Chondrocyte (in vitro differentiated cells): Measurements from ENCODE around the gene FAM13A. TPM values are rescaled to one million over a fixed set of nuclear protein-coding genes. Genes with fewer than 3 reads are reported as not detected.

Experiments used
- DNase-seq: peaks from one replicate; pipeline ENCODE4 v3.0.0; 2021; ENCODE audit warnings: mixed read lengths, low spot score
- H3K27ac Mint-ChIP-seq: one replicate; pipeline ENCODE4 v1.8.0; 2021; ENCODE audit warnings: mild to moderate bottlenecking, moderate library complexity, mixed read lengths; ENCODE audit not compliant: unreplicated experiment
- H3K27me3 Mint-ChIP-seq: 2 replicates; pipeline ENCODE4 v1.8.0; 2021; ENCODE audit warnings: low read depth, mixed read lengths
- H3K36me3 Mint-ChIP-seq: 2 replicates; pipeline ENCODE4 v1.8.0; 2021; ENCODE audit warnings: low read depth, mixed read lengths
- H3K4me1 Mint-ChIP-seq: 2 replicates; pipeline ENCODE4 v1.8.0; 2021; ENCODE audit warnings: low read depth, mild to moderate bottlenecking, mixed read lengths
- H3K4me3 Mint-ChIP-seq: one replicate; pipeline ENCODE4 v1.8.0; 2021; ENCODE audit warnings: mild to moderate bottlenecking, moderate library complexity, mixed read lengths; ENCODE audit not compliant: unreplicated experiment
- H3K9me3 Mint-ChIP-seq: 2 replicates; pipeline ENCODE4 v1.8.0; 2021; ENCODE audit warnings: low read depth, mixed read lengths
- CTCF ChIP-seq: fragments of 200-600 bp; sonication (generic); IDR thresholded peaks from 2 replicates; pipeline ENCODE4 v1.5.0; 2021; ENCODE audit warnings: antibody characterized with exemption, mild to moderate bottlenecking, moderate library complexity
- total RNA-seq: library from RNA; stranded (reverse); gene quantifications from 3 replicates; pipeline ENCODE4 v1.2.1, GENCODE V29; 2021

FAM13A gene
- total RNA-seq, 1 donor from 2014 or later = 10.5 TPM

- Mint-ChIP-seq H3K4me3 (no peak overlapping the region), H3K36me3 (peaks cover 2% of the 10 kb centered on the region), H3K27ac (no peak overlapping the region), H3K4me1 (peaks cover 23% of the 10 kb centered on the region), H3K9me3 (no peaks in the 10 kb centered on the region), H3K27me3 (no peaks in the 10 kb centered on the region)
- no peak for TF ChIP-seq CTCF
- DNase-seq = no peak
Measured at GRCh38 chr4:88816360-88816759, 240.6 kb downstream of the FAM13A start.

- Mint-ChIP-seq H3K4me1 (peaks cover 14% of the 10 kb centered on the region), H3K4me3 (no peak overlapping the region), H3K27me3 (no peaks in the 10 kb centered on the region), H3K9me3 (no peaks in the 10 kb centered on the region), H3K36me3 (peaks cover 2% of the 10 kb centered on the region), H3K27ac (no peak overlapping the region)
- DNase-seq = no peak
- no peak for TF ChIP-seq CTCF
Measured at GRCh38 chr4:88814043-88814617, 242.9 kb downstream of the FAM13A start.

GRCh38 chr4:88813013-88813412 lies 244.0 kb downstream of the FAM13A start:
- DNase-seq = no peak
- Mint-ChIP-seq H3K27me3 (no peaks in the 10 kb centered on the region), H3K9me3 (no peaks in the 10 kb centered on the region), H3K27ac (no peak overlapping the region), H3K4me3 (no peak overlapping the region), H3K4me1 (peaks cover 7% of the 10 kb centered on the region), H3K36me3 (peaks cover 2% of the 10 kb centered on the region)
- no peak for TF ChIP-seq CTCF

GRCh38 chr4:88812420-88812819 lies 244.6 kb downstream of the FAM13A start:
- Mint-ChIP-seq H3K9me3 (no peaks in the 10 kb centered on the region), H3K36me3 (peaks cover 2% of the 10 kb centered on the region), H3K4me3 (no peak overlapping the region), H3K4me1 (peaks cover 7% of the 10 kb centered on the region), H3K27ac (no peak overlapping the region), H3K27me3 (no peaks in the 10 kb centered on the region)
- DNase-seq = no peak
- no peak for TF ChIP-seq CTCF

- H3K9me3 Mint-ChIP-seq = no peaks in the 10 kb centered on the region
- H3K4me1 Mint-ChIP-seq = peaks cover 7% of the 10 kb centered on the region
- DNase-seq = no peak
- TF ChIP-seq CTCF = no peak
- peaks cover 2% of the 10 kb centered on the region for H3K36me3 Mint-ChIP-seq
- H3K27ac Mint-ChIP-seq = no peak overlapping the region
- H3K4me3 Mint-ChIP-seq = no peak overlapping the region
- no peaks in the 10 kb centered on the region for H3K27me3 Mint-ChIP-seq
Measured at GRCh38 chr4:88811904-88812303, 245.1 kb downstream of the FAM13A start.
